SKM-1 (cell line): ENCODE measurements around the gene LGI4.
A peak's percentile ranks its signal among the peaks of the same experiment; 100 is the strongest.

Experiments used
- DNase-seq: peaks from one replicate; lab custom pipeline; 2025; ENCODE audit not compliant: unreplicated experiment; lab: John Stamatoyannopoulos, UW

The LGI4 gene

GRCh38 chr19:35124098-35125060 is 10.5 kb downstream of the LGI4 start:
- peak; percentile 68 for DNase-seq

GRCh38 chr19:35123573-35123972 is 11.3 kb downstream of the LGI4 start:
- no peak for DNase-seq

GRCh38 chr19:35122687-35123551 is 11.9 kb downstream of the LGI4 start:
- no peak for DNase-seq

GRCh38 chr19:35120898-35121297 is 14.0 kb downstream of the LGI4 start:
- no peak for DNase-seq

GRCh38 chr19:35120492-35120891 is 14.4 kb downstream of the LGI4 start:
- no peak for DNase-seq

- no peak for DNase-seq
Observed at GRCh38 chr19:35119578-35120155, 15.2 kb downstream of the LGI4 start.

- DNase-seq, result no peak
Observed at GRCh38 chr19:35119091-35119490, 15.8 kb downstream of the LGI4 start.

GRCh38 chr19:35118268-35119020 is 16.4 kb downstream of the LGI4 start:
- no peak for DNase-seq

- DNase-seq, result no peak
Observed at GRCh38 chr19:35117799-35118198, 17.1 kb downstream of the LGI4 start.

- no peak for DNase-seq
Observed at GRCh38 chr19:35117116-35117515, 17.7 kb downstream of the LGI4 start.

GRCh38 chr19:35116072-35116801 is 18.6 kb downstream of the LGI4 start:
- DNase-seq, result no peak

GRCh38 chr19:35115177-35115951 is 19.5 kb downstream of the LGI4 start, which contains the start of gene FXYD3:
Gene FXYD3, plus strand, starts transcription at chr19:35115823. Its CDS starts 3,554 bp downstream, at chr19:35119377.
- no peak for DNase-seq

- DNase-seq, result no peak
Observed at GRCh38 chr19:35114353-35115176, 20.3 kb downstream of the LGI4 start.

- no peak for DNase-seq
Observed at GRCh38 chr19:35112995-35113688, 21.7 kb downstream of the LGI4 start.

GRCh38 chr19:35110974-35111373 is 23.9 kb downstream of the LGI4 start:
- no peak for DNase-seq

- no peak for DNase-seq
Observed at GRCh38 chr19:35109395-35110112, 25.3 kb downstream of the LGI4 start.

- DNase-seq, result no peak
Observed at GRCh38 chr19:35108730-35109129, 26.1 kb downstream of the LGI4 start.
